Sigmoid colon (tissue), 7 donors: ENCODE data around the gene CAPN1. TPM values are rescaled to one million over a fixed set of nuclear protein-coding genes. Genes with fewer than 3 reads are reported as not detected.
"Not testable (repeated sequence)": the region's sequence is repeated elsewhere in the genome, so short reads cannot be mapped to it uniquely, and the experiment has no call there.

Experiments
- DNase-seq: peaks from one replicate; pipeline ENCODE4 v3.0.0-alpha.2; 2019
- H3K27ac ChIP-seq, 4 donors: fragments of 200-600 bp; sonication (generic); one replicate each; pipeline ENCODE4 v1.5.1; 2016 to 2019; ENCODE audit warnings: mild to moderate bottlenecking in 1 of 4
- H3K27me3 ChIP-seq, 3 donors: fragments of 200-600 bp; sonication (generic); one replicate each; pipeline ENCODE4 v1.5.1; 2019; ENCODE audit warnings: mild to moderate bottlenecking in 1 of 3
- H3K36me3 ChIP-seq, 4 donors: fragments of 200-600 bp; sonication (generic); one replicate each; pipeline ENCODE4 v1.5.1; 2016 to 2019
- H3K4me1 ChIP-seq, 4 donors: fragments of 200-600 bp; sonication (generic); one replicate each; pipeline ENCODE4 v1.5.1; 2017 to 2019
- H3K4me3 ChIP-seq, 4 donors: fragments of 200-600 bp; sonication (generic); one replicate each; pipeline ENCODE4 v1.5.1; 2017 to 2019; ENCODE audit warnings: mild to moderate bottlenecking in 2 of 4, moderate library complexity in 1 of 4
- H3K9me3 ChIP-seq, 4 donors: fragments of 200-600 bp in 3 of 4; sonication (generic) in 3 of 4; one replicate each; pipeline versions ENCODE4 v1.5.1 to v1.6.1; 2013 to 2019
- EP300 ChIP-seq, 4 donors: sonication (generic); formaldehyde crosslinking; IDR thresholded peaks; one replicate each; pipeline ENCODE4 v1.6.1; 2017; ENCODE audit warnings: antibody characterized with exemption in 4 of 4
- POLR2A ChIP-seq, 2 donors: fragments of 450-650 bp; IDR thresholded peaks; one replicate each; pipeline ENCODE4 v1.6.1; 2016; ENCODE audit warnings: antibody characterized with exemption in 2 of 2, mild to moderate bottlenecking in 2 of 2, moderate library complexity in 2 of 2
- POLR2AphosphoS5 ChIP-seq, 4 donors: sonication (generic); formaldehyde crosslinking; IDR thresholded peaks; one replicate each; pipeline ENCODE4 v1.6.1; 2017; ENCODE audit warnings: antibody characterized with exemption in 4 of 4
- WGBS, 2 donors: extraction: QIAGEN DNeasy Blood & Tissue Kit; methylation state at CpG; one replicate each; pipeline ENCODE4 v1.1.7; 2013; 5-methylcytosine and 5-hydroxymethylcytosine counted together
- intact Hi-C: fragments of 100-400 bp; cut with DNase I; formaldehyde crosslinking; loops from one replicate; pipeline ENCODE4 v1.15.1; 2023
- polyA plus RNA-seq, 3 donors: library from polyadenylated mRNA; stranded (reverse); fragments of 200-250 nt; gene quantifications; one replicate each; pipeline ENCODE4 v1.2.3, GENCODE V29; 2013
- total RNA-seq, 4 donors: library from RNA; depleted of rRNA; stranded (reverse); fragments of >200 nt; gene quantifications; one replicate each; pipeline ENCODE4 v1.1.0, GENCODE V29; 2016
- TF ChIP-seq, protein P1 (sequence below), 4 experiments: fragments of 450-650 bp in 3 of 4; fragments of 200-600 bp in 1 of 4; IDR thresholded peaks; one replicate each; pipeline ENCODE4 v1.5.1; 2016 to 2019; ENCODE audit warnings: antibody characterized with exemption in 4 of 4, mild to moderate bottlenecking in 3 of 4, moderate library complexity in 2 of 4
- donor health status: healthy with polysubstance abuse.
- donor health status: Bipolar disorder and iron deficiency.
- donor health status: healthy.

CAPN1 gene
- total and polyA plus RNA-seq, 7 donors: 84.5 to 245 (median 156) TPM

DNA sequence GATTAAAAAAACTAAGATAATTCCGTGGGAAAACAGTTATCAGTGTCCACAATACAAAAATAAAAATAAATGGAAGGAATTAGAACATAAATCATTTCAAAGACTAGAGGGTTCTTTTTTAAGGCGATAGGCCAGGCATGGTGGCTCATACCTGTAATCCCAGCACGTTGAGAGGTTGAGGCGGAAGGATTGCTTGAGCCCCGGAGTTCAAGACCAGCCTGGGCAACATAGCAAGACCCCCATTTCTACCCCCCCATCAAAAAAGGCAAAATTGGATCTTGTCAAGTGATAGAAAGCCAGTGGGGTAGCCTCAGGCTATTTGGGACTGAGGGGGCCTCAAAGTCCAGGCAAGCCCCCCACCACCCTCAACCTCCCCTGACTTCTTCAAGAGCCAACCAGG lies 59.4 kb downstream of the CAPN1 start:
- intact Hi-C loops: no loop called here
- no peak for DNase-seq
- WGBS, 2 donors: 70 to 83% methylated on average over 5 of the region's 5 CpGs
- Histone ChIP-seq H3K27ac (no peak overlapping the region), H3K4me1 (no peaks in the 10 kb centered on the region), H3K9me3 (no peaks in the 10 kb centered on the region), H3K4me3 (no peak overlapping the region), H3K27me3 (no peaks in the 10 kb centered on the region), H3K36me3 (no peaks in the 10 kb centered on the region)
- TF ChIP-seq, protein P1, sequence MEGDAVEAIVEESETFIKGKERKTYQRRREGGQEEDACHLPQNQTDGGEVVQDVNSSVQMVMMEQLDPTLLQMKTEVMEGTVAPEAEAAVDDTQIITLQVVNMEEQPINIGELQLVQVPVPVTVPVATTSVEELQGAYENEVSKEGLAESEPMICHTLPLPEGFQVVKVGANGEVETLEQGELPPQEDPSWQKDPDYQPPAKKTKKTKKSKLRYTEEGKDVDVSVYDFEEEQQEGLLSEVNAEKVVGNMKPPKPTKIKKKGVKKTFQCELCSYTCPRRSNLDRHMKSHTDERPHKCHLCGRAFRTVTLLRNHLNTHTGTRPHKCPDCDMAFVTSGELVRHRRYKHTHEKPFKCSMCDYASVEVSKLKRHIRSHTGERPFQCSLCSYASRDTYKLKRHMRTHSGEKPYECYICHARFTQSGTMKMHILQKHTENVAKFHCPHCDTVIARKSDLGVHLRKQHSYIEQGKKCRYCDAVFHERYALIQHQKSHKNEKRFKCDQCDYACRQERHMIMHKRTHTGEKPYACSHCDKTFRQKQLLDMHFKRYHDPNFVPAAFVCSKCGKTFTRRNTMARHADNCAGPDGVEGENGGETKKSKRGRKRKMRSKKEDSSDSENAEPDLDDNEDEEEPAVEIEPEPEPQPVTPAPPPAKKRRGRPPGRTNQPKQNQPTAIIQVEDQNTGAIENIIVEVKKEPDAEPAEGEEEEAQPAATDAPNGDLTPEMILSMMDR (IDR thresholded peaks at IDR 0.05): no peak
- TF ChIP-seq EP300 (IDR thresholded peaks at IDR 0.05) (no peak), POLR2A (IDR thresholded peaks at IDR 0.05) (no peak), POLR2AphosphoS5 (IDR thresholded peaks at IDR 0.05) (no peak)

DNA sequence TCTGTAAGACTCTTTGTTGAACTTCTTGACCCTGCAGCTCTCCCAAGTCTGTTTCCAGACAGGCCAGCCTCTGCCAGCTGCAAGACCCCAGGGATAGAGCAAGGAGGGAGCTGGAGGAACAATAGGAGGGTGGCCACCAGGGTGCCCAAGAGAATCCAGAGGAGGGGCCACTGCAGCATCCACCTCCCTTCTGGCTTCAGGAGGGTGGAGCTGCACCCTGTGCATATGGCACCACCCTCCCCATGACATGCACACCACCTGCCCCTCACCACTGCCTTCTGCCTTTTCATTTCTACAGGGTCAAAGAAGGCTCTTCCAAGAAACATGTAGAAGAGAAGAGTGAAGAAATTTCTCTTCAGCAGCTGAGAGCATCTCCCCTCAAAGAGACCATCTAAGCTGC lies 60.0 kb downstream of the CAPN1 start:
- Histone ChIP-seq H3K4me3 (no peak overlapping the region), H3K36me3 (no peaks in the 10 kb centered on the region), H3K4me1 (no peaks in the 10 kb centered on the region), H3K9me3 (no peaks in the 10 kb centered on the region), H3K27me3 (no peaks in the 10 kb centered on the region), H3K27ac (no peak overlapping the region)
- DNase-seq: no peak
- intact Hi-C loops: no loop called here
- TF ChIP-seq EP300 (IDR thresholded peaks at IDR 0.05) (no peak), POLR2AphosphoS5 (IDR thresholded peaks at IDR 0.05) (no peak), POLR2A (IDR thresholded peaks at IDR 0.05) (no peak)
- TF ChIP-seq, protein P1 (IDR thresholded peaks at IDR 0.05): no peak

DNA sequence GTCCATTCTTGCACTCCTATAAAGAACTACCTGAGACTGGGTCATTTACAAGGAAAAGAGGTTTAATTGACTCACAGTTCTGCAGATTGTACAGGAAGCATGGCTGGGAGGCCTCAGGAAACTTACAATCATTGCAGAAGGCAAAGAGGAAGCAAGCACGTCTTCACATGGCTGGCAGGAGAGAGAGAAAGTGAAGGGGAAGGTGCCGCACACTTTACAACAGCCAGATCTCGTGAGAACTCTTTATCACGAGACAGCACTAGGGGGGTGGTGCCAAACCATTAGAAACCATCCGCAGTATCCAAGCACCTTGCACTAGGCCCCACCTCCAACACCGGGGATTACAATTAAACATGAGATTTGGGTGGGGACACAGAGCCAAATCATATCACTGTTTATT lies 60.7 kb downstream of the CAPN1 start:
- no peaks in the 10 kb centered on the region for H3K9me3 ChIP-seq
- no peaks in the 10 kb centered on the region for H3K4me1 ChIP-seq
- H3K36me3 ChIP-seq: no peaks in the 10 kb centered on the region
- TF ChIP-seq POLR2AphosphoS5 (IDR thresholded peaks at IDR 0.05) (no peak), POLR2A (IDR thresholded peaks at IDR 0.05) (no peak), EP300 (IDR thresholded peaks at IDR 0.05) (no peak)
- TF ChIP-seq, protein P1 (IDR thresholded peaks at IDR 0.05): no peak
- intact Hi-C loops: no loop called here
- 88 to 89% methylated on average over 6 of the region's 6 CpGs for WGBS, 2 donors
- no peak overlapping the region for H3K4me3 ChIP-seq
- no peak for DNase-seq
- H3K27ac ChIP-seq: no peak overlapping the region
- H3K27me3 ChIP-seq: no peaks in the 10 kb centered on the region

DNA sequence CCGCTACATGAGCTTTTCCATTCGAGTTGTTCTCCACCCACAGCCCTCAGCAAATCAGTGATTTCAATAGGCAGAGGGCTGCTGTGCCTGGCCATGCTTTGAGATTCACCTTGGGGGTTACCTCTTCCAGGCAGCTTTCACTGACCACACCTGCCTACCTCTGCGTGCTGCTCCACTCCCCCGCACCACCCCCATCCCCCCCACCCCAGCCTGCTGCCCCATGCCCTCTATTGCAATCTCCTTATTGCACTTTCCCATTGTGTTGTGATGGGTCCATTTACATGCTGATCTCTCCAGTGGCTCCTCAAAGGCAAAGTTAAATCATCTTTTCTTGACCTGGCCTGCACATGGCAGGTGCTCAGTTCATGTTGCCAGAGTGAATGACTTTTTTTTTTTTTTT lies 62.1 kb downstream of the CAPN1 start:
- Histone ChIP-seq H3K4me1 (no peaks in the 10 kb centered on the region), H3K27me3 (no peaks in the 10 kb centered on the region), H3K27ac (no peak overlapping the region), H3K36me3 (no peaks in the 10 kb centered on the region), H3K9me3 (no peaks in the 10 kb centered on the region), H3K4me3 (no peak overlapping the region)
- no peak for DNase-seq
- WGBS, 2 donors: 77 to 87% methylated on average over 4 of the region's 4 CpGs
- intact Hi-C loops: no loop called here
- TF ChIP-seq POLR2AphosphoS5 (IDR thresholded peaks at IDR 0.05) (no peak), EP300 (IDR thresholded peaks at IDR 0.05) (no peak), POLR2A (IDR thresholded peaks at IDR 0.05) (no peak)
- TF ChIP-seq, protein P1 (IDR thresholded peaks at IDR 0.05): no peak

DNA sequence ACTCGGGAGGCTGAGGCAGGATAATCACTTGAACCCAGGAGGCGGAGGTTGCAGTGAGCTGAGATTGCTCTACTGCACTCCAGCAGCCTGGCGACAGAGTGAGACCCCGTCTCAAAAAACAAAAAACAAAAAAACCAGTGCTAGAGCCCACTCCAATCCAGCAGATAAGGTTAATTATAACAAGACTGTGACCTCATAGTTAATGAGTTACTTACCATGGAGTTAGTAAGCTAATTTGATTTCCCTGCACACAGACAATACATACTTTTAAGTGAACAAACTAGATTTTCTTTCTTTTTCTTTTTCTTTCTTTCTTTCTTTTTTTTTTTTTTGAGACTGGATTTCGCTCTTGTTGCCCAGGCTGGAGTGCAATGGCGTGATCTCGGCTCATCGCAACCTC lies 63.3 kb downstream of the CAPN1 start:
- H3K36me3 ChIP-seq, H3K4me3 ChIP-seq, H3K4me1 ChIP-seq, H3K27ac ChIP-seq, DNase-seq, intact Hi-C loops, H3K27me3 ChIP-seq, H3K9me3 ChIP-seq: not testable (repeated sequence)
- WGBS, 2 donors: 78 to 92% methylated on average over 8 of the region's 8 CpGs
